ENCODE results near the gene ZNF576.

ZNF576 gene

GRCh38 chr19:43612374-43612773 is 16.0 kb downstream of the ZNF576 start:
- Histone ChIP-seq H3K4me1 (ENCODE audit: control insufficient read depth in 2 of 2, insufficient read depth in 2 of 2, low read length in 2 of 2) (no peaks in the 10 kb centered on the region), H3K9ac (ENCODE audit: low read depth in 1 of 2, low read length in 2 of 2) (no peak overlapping the region), H3K27ac (ENCODE audit: low read depth in 2 of 2, low read length in 2 of 2) (no peak overlapping the region), H3K27me3 (ENCODE audit: control insufficient read depth in 2 of 2, insufficient read depth in 2 of 2, low read length in 2 of 2) (no peaks in the 10 kb centered on the region), H3K36me3 (ENCODE audit: control insufficient read depth in 2 of 2, insufficient read depth in 2 of 2, low read length in 2 of 2) (peaks cover 0 to 17% of the 10 kb centered on the region in 2 donors), H3K9me3 (ENCODE audit: control insufficient read depth in 2 of 2, low read length in 2 of 2) (no peaks in the 10 kb centered on the region), H3K4me3 (ENCODE audit: low read length in 2 of 2) (no peak overlapping the region)

GRCh38 chr19:43616306-43616705 is 19.9 kb downstream of the ZNF576 start:
- no peak overlapping the region for H3K27ac ChIP-seq (ENCODE audit: low read depth in 2 of 2, low read length in 2 of 2)
- H3K27me3 ChIP-seq (ENCODE audit: control insufficient read depth in 2 of 2, insufficient read depth in 2 of 2, low read length in 2 of 2) = no peaks in the 10 kb centered on the region
- H3K9me3 ChIP-seq (ENCODE audit: control insufficient read depth in 2 of 2, low read length in 2 of 2) = no peaks in the 10 kb centered on the region
- H3K9ac ChIP-seq (ENCODE audit: low read depth in 1 of 2, low read length in 2 of 2) = no peak overlapping the region
- H3K36me3 ChIP-seq (ENCODE audit: control insufficient read depth in 2 of 2, insufficient read depth in 2 of 2, low read length in 2 of 2) = peaks cover 0 to 15% of the 10 kb centered on the region in 2 donors
- H3K4me1 ChIP-seq (ENCODE audit: control insufficient read depth in 2 of 2, insufficient read depth in 2 of 2, low read length in 2 of 2) = peaks cover 8 to 12% of the 10 kb centered on the region in 2 donors
- no peak overlapping the region for H3K4me3 ChIP-seq (ENCODE audit: low read length in 2 of 2)

GRCh38 chr19:43616954-43617353 is 20.6 kb downstream of the ZNF576 start:
- H3K4me1 ChIP-seq (ENCODE audit: control insufficient read depth in 2 of 2, insufficient read depth in 2 of 2, low read length in 2 of 2) = peaks cover 8 to 12% of the 10 kb centered on the region in 2 donors

DNA sequence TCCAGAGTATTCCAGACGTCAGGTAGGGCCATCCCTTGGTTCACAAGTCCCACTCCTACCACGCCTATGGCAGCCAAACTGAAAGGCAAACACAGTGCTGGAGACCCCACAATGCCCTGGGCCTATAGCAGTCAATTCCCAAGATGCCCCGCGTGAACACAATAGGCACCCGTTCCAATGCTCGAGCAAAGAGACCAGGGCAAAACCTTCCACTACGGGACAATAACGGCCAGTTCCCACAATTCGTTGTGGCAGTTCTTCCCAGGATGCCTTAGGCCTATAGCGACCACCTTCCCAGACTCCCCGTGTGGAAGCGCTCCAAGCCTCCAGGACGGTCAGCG is 22.5 kb downstream of the ZNF576 start:
- Histone ChIP-seq H3K4me1 (ENCODE audit: control insufficient read depth in 2 of 2, insufficient read depth in 2 of 2, low read length in 2 of 2) (peaks cover 8 to 12% of the 10 kb centered on the region in 2 donors), H3K36me3 (ENCODE audit: control insufficient read depth in 2 of 2, insufficient read depth in 2 of 2, low read length in 2 of 2) (peaks cover 0 to 3% of the 10 kb centered on the region in 2 donors), H3K9me3 (ENCODE audit: control insufficient read depth in 2 of 2, low read length in 2 of 2) (no peaks in the 10 kb centered on the region), H3K4me3 (ENCODE audit: low read length in 2 of 2) (peak overlapping the region; percentile 91 to 94), H3K27me3 (ENCODE audit: control insufficient read depth in 2 of 2, insufficient read depth in 2 of 2, low read length in 2 of 2) (no peaks in the 10 kb centered on the region), H3K9ac (ENCODE audit: low read depth in 1 of 2, low read length in 2 of 2) (peak overlapping the region; percentile 86 to 87), H3K27ac (ENCODE audit: low read depth in 2 of 2, low read length in 2 of 2) (peak overlapping the region; percentile 86 to 96)

More at GRCh38 chr19:43616954-43617353, 20.6 kb downstream of the ZNF576 start:
- Histone ChIP-seq H3K27ac (ENCODE audit: low read depth in 2 of 2, low read length in 2 of 2) (no peak overlapping the region), H3K9ac (ENCODE audit: low read depth in 1 of 2, low read length in 2 of 2) (no peak overlapping the region), H3K27me3 (ENCODE audit: control insufficient read depth in 2 of 2, insufficient read depth in 2 of 2, low read length in 2 of 2) (no peaks in the 10 kb centered on the region), H3K36me3 (ENCODE audit: control insufficient read depth in 2 of 2, insufficient read depth in 2 of 2, low read length in 2 of 2) (peaks cover 0 to 15% of the 10 kb centered on the region in 2 donors), H3K9me3 (ENCODE audit: control insufficient read depth in 2 of 2, low read length in 2 of 2) (no peaks in the 10 kb centered on the region), H3K4me3 (ENCODE audit: low read length in 2 of 2) (no peak overlapping the region)

DNA sequence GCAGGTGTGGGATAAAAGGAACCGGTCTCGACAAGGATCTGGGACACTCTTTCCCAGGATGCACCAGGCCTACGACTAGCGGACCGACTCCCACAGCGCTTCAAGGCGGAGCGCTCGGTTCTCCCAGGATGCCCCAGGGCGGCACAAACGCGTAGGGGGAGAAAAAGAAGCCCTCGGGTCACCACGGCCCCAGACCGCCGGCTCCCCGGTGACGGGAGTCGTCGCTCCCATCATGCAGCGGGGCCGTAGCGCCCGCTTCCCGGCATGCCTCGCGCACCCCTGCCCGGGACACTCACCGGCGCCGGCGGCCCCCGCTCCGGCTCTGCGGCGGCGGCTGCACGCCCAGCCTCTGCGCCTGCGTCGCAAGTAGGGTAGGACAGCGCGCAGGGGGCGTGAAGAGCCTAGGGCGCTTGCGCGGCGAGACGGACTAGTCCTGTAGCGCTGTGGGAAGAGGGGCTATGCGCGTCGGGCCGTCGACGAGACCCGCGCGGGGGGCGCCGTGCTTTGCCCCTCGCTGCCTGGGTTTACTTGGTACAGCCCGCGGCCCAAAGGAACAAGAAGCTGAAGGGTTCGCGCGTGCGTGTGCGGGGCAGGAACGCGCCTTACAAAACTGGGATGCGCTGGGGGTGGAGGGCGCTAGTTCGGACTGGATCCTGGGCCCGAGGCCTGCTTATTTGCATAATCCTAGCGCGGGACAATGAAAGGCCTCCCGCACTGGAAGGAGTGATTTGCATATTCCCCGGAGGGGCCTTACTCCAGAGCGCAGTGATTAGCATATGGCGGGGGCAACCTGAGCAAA is 23.1 kb downstream of the ZNF576 start, which contains the start of gene ZNF428:
Gene ZNF428 (minus strand): TSS at position 368 of the 799 bp plus-strand sequence. CDS start 5,325 bp downstream, outside the sequence.
- Histone ChIP-seq H3K4me1 (ENCODE audit: control insufficient read depth in 2 of 2, insufficient read depth in 2 of 2, low read length in 2 of 2) (peaks cover 8 to 12% of the 10 kb centered on the region in 2 donors), H3K36me3 (ENCODE audit: control insufficient read depth in 2 of 2, insufficient read depth in 2 of 2, low read length in 2 of 2) (no peaks in the 10 kb centered on the region), H3K9me3 (ENCODE audit: control insufficient read depth in 2 of 2, low read length in 2 of 2) (no peaks in the 10 kb centered on the region), H3K4me3 (ENCODE audit: low read length in 2 of 2) (peak within 1 kb of the TSS; percentile 91 to 94), H3K9ac (ENCODE audit: low read depth in 1 of 2, low read length in 2 of 2) (peak within 1 kb of the TSS; percentile 86 to 87), H3K27me3 (ENCODE audit: control insufficient read depth in 2 of 2, insufficient read depth in 2 of 2, low read length in 2 of 2) (no peaks in the 10 kb centered on the region), H3K27ac (ENCODE audit: low read depth in 2 of 2, low read length in 2 of 2) (peak within 1 kb of the TSS; percentile 86 to 96)

DNA sequence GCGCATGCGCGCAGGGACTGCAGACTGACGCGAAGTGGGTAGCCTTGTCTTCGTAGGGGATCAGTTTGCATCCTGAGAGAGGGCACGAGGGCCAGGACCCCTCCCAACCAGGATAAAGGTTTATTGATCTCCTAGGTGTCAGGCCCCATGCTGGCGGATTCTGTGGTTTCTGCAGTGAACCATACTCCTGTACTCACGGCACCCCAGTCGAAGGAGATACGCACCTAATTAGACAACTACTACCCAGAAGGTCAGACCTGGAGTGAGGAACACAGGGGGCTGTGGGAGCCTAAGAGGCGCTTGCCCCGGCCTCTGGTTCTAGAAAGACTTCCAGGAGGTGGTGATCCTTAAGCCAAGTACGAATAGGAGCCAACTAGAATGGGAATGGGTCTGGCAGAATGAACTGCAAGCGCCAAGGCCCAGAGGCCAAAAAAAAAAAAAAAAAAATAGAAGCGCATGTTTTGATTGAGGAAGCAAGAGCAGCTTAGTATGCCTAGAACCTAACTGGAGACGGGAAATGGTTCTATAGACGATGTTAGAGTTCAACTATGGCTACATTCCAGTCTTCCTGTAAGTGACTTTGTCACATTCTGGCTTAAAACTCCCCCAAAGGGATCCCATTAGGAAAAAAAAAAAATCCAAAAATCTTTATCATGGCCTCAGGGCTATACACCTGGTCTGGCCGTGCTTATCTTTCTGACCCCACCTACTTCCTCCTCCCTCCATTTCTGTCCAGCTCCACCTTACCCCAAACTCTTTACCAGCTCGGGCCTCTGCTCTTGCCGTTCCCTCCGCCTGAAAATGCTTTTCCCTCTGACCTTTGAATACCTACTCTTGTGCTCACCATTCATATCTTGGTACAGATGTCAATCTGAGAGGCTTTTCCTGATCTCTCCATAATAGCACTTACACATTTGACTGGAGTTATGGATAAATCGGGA is 23.9 kb downstream of the ZNF576 start:
- Histone ChIP-seq H3K27ac (ENCODE audit: low read depth in 2 of 2, low read length in 2 of 2) (peak overlapping the region; percentile 86 to 96), H3K9ac (ENCODE audit: low read depth in 1 of 2, low read length in 2 of 2) (peak overlapping the region; percentile 86 to 87)

DNA sequence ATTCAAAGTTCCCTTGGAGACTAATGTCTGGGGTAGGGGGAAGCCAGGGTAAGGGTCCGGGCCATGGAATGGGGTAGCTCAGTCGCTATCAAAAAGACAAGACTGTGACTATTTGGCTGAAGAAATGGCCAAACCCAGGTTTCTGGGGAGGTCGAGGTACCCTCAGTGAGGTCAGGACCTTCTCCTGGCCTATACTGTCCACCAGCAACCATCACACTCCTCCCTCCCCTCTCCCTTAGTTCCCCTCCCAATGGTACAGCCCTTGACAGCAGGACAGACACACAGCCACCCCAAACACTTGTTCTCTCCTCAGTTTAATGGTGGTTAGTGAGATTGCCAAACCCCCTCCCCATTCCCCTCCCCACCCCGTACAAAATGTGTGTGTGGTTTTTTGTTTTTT is 25.7 kb downstream of the ZNF576 start:
- H3K9me3 ChIP-seq (ENCODE audit: control insufficient read depth in 2 of 2, low read length in 2 of 2) = no peaks in the 10 kb centered on the region
- no peak overlapping the region for H3K9ac ChIP-seq (ENCODE audit: low read depth in 1 of 2, low read length in 2 of 2)
- no peak overlapping the region for H3K27ac ChIP-seq (ENCODE audit: low read depth in 2 of 2, low read length in 2 of 2)
- H3K4me1 ChIP-seq (ENCODE audit: control insufficient read depth in 2 of 2, insufficient read depth in 2 of 2, low read length in 2 of 2) = peaks cover 10 to 12% of the 10 kb centered on the region in 2 donors
- no peaks in the 10 kb centered on the region for H3K27me3 ChIP-seq (ENCODE audit: control insufficient read depth in 2 of 2, insufficient read depth in 2 of 2, low read length in 2 of 2)
- no peaks in the 10 kb centered on the region for H3K36me3 ChIP-seq (ENCODE audit: control insufficient read depth in 2 of 2, insufficient read depth in 2 of 2, low read length in 2 of 2)
- no peak overlapping the region for H3K4me3 ChIP-seq (ENCODE audit: low read length in 2 of 2)

More for the DNA sequence above, 23.9 kb downstream of the ZNF576 start:
- Histone ChIP-seq H3K4me3 (ENCODE audit: low read length in 2 of 2) (peak overlapping the region; percentile 91 to 94), H3K36me3 (ENCODE audit: control insufficient read depth in 2 of 2, insufficient read depth in 2 of 2, low read length in 2 of 2) (no peaks in the 10 kb centered on the region), H3K9me3 (ENCODE audit: control insufficient read depth in 2 of 2, low read length in 2 of 2) (no peaks in the 10 kb centered on the region), H3K27me3 (ENCODE audit: control insufficient read depth in 2 of 2, insufficient read depth in 2 of 2, low read length in 2 of 2) (no peaks in the 10 kb centered on the region), H3K4me1 (ENCODE audit: control insufficient read depth in 2 of 2, insufficient read depth in 2 of 2, low read length in 2 of 2) (peaks cover 10 to 12% of the 10 kb centered on the region in 2 donors)

DNA sequence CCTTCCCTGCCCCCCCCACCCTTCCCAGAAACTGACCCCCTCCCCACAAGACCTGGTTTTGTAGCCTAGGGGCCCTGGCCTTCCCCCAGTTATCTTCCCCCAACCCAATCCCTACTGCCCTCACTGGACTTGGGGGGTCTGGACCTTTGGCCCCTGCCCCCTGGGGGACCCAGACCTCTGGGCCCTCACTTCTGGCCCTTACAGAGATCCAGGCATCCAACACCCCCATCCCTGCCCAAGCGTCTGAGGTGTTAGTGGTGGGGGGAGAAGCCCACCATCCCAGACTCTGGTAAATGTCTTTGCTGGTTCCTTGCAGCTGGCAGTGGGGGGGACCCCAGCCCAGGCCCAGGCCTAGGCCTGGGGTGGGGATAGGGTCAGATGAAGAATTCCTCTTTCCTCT is 26.6 kb downstream of the ZNF576 start:
- no peaks in the 10 kb centered on the region for H3K36me3 ChIP-seq (ENCODE audit: control insufficient read depth in 2 of 2, insufficient read depth in 2 of 2, low read length in 2 of 2)
- H3K9ac ChIP-seq (ENCODE audit: low read depth in 1 of 2, low read length in 2 of 2) = no peak overlapping the region
- H3K4me1 ChIP-seq (ENCODE audit: control insufficient read depth in 2 of 2, insufficient read depth in 2 of 2, low read length in 2 of 2) = peaks cover 10 to 12% of the 10 kb centered on the region in 2 donors
- H3K9me3 ChIP-seq (ENCODE audit: control insufficient read depth in 2 of 2, low read length in 2 of 2) = no peaks in the 10 kb centered on the region
- no peak overlapping the region for H3K4me3 ChIP-seq (ENCODE audit: low read length in 2 of 2)
- no peak overlapping the region for H3K27ac ChIP-seq (ENCODE audit: low read depth in 2 of 2, low read length in 2 of 2)
- no peaks in the 10 kb centered on the region for H3K27me3 ChIP-seq (ENCODE audit: control insufficient read depth in 2 of 2, insufficient read depth in 2 of 2, low read length in 2 of 2)

- H3K27me3 ChIP-seq (ENCODE audit: control insufficient read depth in 2 of 2, insufficient read depth in 2 of 2, low read length in 2 of 2) = no peaks in the 10 kb centered on the region
- H3K4me1 ChIP-seq (ENCODE audit: control insufficient read depth in 2 of 2, insufficient read depth in 2 of 2, low read length in 2 of 2) = peaks cover 3 to 6% of the 10 kb centered on the region in 2 donors
- H3K9me3 ChIP-seq (ENCODE audit: control insufficient read depth in 2 of 2, low read length in 2 of 2) = no peaks in the 10 kb centered on the region
- H3K27ac ChIP-seq (ENCODE audit: low read depth in 2 of 2, low read length in 2 of 2) = no peak overlapping the region
- no peak overlapping the region for H3K9ac ChIP-seq (ENCODE audit: low read depth in 1 of 2, low read length in 2 of 2)
- no peaks in the 10 kb centered on the region for H3K36me3 ChIP-seq (ENCODE audit: control insufficient read depth in 2 of 2, insufficient read depth in 2 of 2, low read length in 2 of 2)
- H3K4me3 ChIP-seq (ENCODE audit: low read length in 2 of 2) = no peak overlapping the region
Measured at GRCh38 chr19:43623889-43624670, 27.7 kb downstream of the ZNF576 start.

Measured in mucosa of rectum (tissue), 2 donors.